Mucosa of stomach (tissue), 1 donor: ENCODE data around the gene MAGI2.

ENCODE experiments used
- H3K27me3 ChIP-seq: one replicate; pipeline ENCODE4 v1.7.0; 2013; ENCODE audit warnings: mild to moderate bottlenecking, low read length; ENCODE audit not compliant: control insufficient read depth, insufficient read depth
- H3K36me3 ChIP-seq: one replicate; pipeline ENCODE4 v1.7.0; 2013; ENCODE audit warnings: low read length; ENCODE audit not compliant: control insufficient read depth, insufficient read depth
- H3K4me1 ChIP-seq: one replicate; pipeline ENCODE4 v1.7.0; 2013; ENCODE audit warnings: mild to moderate bottlenecking, low read length; ENCODE audit not compliant: control insufficient read depth, insufficient read depth
- H3K4me3 ChIP-seq: one replicate; pipeline ENCODE4 v1.7.0; 2013; ENCODE audit warnings: low read length
- H3K9ac ChIP-seq: one replicate; pipeline ENCODE4 v1.7.0; 2013; ENCODE audit warnings: mild to moderate bottlenecking, low read length, moderate library complexity
- H3K9me3 ChIP-seq: one replicate; pipeline ENCODE4 v1.7.0; 2013; ENCODE audit warnings: mild to moderate bottlenecking, low read length, moderate library complexity; ENCODE audit not compliant: control insufficient read depth
- donor health status: Pancreatic carcinoma.

The MAGI2 gene

GRCh38 chr7:78383096-78383880, 1070.2 kb downstream of the MAGI2 start:
- H3K9me3 ChIP-seq: no peaks in the 10 kb centered on the region
- H3K9ac ChIP-seq: no peak overlapping the region
- H3K27me3 ChIP-seq: no peaks in the 10 kb centered on the region
- H3K36me3 ChIP-seq: no peaks in the 10 kb centered on the region
- no peaks in the 10 kb centered on the region for H3K4me1 ChIP-seq
- H3K4me3 ChIP-seq: no peak overlapping the region

- Histone ChIP-seq H3K27me3 (no peaks in the 10 kb centered on the region), H3K9ac (no peak overlapping the region), H3K36me3 (no peaks in the 10 kb centered on the region), H3K4me3 (no peak overlapping the region), H3K4me1 (no peaks in the 10 kb centered on the region), H3K9me3 (no peaks in the 10 kb centered on the region)
These were observed 1074.3 kb downstream of the MAGI2 start for GRCh38 chr7:78379148-78379547.

DNA sequence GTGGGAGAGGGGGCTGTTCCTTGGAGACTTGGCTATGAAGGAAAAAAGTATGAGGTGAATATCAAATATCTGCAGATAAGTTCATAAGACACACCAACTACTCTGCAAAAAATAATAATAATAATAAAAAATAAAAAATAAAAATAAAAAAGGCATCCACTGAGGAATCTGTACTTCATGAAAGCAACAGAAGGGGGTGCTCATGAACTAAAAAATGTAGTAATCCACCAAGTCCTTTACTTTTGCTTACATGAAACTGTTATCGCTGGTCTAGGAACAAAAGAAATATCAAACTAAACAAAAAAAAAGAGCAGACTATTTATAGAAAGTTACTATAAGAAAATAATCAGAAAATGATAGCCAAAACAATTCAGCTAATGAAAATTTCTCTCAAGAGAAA, 1075.9 kb downstream of the MAGI2 start:
- H3K27me3 ChIP-seq: no peaks in the 10 kb centered on the region
- H3K9ac ChIP-seq: no peak overlapping the region
- H3K9me3 ChIP-seq: no peaks in the 10 kb centered on the region
- no peak overlapping the region for H3K4me3 ChIP-seq
- H3K36me3 ChIP-seq: no peaks in the 10 kb centered on the region
- H3K4me1 ChIP-seq: no peaks in the 10 kb centered on the region

- Histone ChIP-seq H3K36me3 (no peaks in the 10 kb centered on the region), H3K4me1 (no peaks in the 10 kb centered on the region), H3K27me3 (no peaks in the 10 kb centered on the region), H3K9me3 (no peaks in the 10 kb centered on the region), H3K4me3 (no peak overlapping the region), H3K9ac (no peak overlapping the region)
These were observed 1082.5 kb downstream of the MAGI2 start for GRCh38 chr7:78370936-78371335.

DNA sequence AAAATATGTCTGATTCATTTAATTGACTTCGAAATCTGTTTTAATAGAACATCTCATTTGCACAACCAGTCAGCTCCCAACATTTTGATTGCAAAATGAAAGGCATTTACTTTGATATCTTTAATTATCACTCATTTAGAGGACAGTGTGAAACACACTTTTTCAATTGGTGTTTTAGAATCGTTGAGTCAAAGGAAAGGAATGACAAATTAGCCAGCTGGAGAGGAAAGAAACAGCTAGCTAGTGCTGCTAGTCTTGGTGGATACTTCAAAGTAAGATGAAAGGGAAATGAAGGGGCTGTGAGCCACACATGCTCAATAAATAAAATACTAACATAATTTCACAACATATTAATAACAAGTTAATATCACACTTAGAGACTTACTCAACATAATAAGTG, 1084.7 kb downstream of the MAGI2 start:
- Histone ChIP-seq H3K9ac (no peak overlapping the region), H3K4me1 (no peaks in the 10 kb centered on the region)

DNA sequence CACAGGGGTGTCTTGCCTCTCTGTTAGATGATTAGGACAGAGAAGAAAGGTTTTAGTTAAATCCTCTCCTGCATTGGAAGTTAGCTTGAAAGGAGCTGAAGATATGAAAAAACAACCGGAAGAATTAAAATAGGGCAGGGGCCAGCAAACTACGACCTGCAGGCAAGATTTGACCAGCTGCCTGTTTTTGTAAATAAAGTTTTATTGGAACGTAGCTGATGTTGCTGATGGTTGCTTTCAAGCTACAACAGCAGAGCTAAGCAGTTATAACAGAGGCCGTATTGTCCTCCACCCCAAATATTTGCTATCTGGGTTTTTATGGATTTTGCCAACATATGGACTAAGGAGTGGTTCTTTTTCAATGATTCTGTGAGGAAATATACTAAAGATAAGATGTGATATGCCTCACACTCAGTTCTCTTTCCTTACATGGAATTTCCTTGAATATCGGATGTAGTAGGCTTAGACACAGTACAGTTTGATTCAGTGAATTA, 1086.1 kb downstream of the MAGI2 start:
- H3K9me3 ChIP-seq: no peaks in the 10 kb centered on the region
- no peaks in the 10 kb centered on the region for H3K4me1 ChIP-seq
- no peaks in the 10 kb centered on the region for H3K27me3 ChIP-seq
- no peak overlapping the region for H3K9ac ChIP-seq
- H3K4me3 ChIP-seq: no peak overlapping the region
- H3K36me3 ChIP-seq: no peaks in the 10 kb centered on the region

More for the DNA sequence above, 1084.7 kb downstream of the MAGI2 start:
- Histone ChIP-seq H3K4me3 (no peak overlapping the region), H3K27me3 (no peaks in the 10 kb centered on the region), H3K9me3 (no peaks in the 10 kb centered on the region), H3K36me3 (no peaks in the 10 kb centered on the region)

DNA sequence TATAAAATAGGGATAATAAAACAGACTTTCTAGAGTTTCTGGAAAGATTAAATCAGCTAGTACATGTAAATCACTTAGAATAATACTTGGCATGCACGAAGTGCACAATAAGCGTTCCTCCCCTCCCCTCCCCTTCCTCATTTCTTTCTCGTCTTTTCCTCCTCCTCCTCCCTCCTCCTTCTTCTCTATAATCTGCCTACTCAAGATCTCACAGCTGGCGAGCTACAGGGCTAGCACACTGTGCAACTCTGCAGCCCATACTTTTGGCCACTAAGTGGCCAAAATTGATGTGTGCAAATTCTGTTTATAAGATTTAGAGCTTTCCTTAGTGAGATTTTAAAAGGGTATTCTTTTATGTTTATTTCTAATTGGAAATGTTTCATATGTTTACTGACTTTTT, 1089.6 kb downstream of the MAGI2 start:
- no peaks in the 10 kb centered on the region for H3K4me1 ChIP-seq
- H3K4me3 ChIP-seq: no peak overlapping the region
- H3K27me3 ChIP-seq: no peaks in the 10 kb centered on the region
- no peak overlapping the region for H3K9ac ChIP-seq
- H3K36me3 ChIP-seq: no peaks in the 10 kb centered on the region
- no peaks in the 10 kb centered on the region for H3K9me3 ChIP-seq

DNA sequence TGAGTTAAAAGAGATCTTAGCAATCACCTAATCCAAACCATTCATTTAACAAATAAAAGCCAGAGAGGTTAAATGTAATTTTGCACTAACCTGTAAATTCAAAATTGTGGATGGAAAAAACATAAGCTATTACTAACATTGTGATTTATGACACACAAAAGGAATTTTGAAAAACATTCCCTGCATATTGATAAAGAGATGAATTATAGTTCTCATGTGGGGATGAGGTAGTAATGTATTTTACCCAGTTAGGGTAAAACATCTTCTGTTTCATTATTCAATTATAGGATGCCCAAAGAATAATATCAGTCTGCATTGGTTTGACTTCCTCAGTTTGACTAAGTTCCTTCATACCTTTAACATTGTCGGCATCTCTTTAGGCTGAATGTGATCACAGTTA, 1093.6 kb downstream of the MAGI2 start:
- Histone ChIP-seq H3K4me3 (no peak overlapping the region), H3K9me3 (no peaks in the 10 kb centered on the region), H3K27me3 (no peaks in the 10 kb centered on the region), H3K9ac (no peak overlapping the region), H3K4me1 (no peaks in the 10 kb centered on the region), H3K36me3 (no peaks in the 10 kb centered on the region)

GRCh38 chr7:78357709-78358108, 1095.8 kb downstream of the MAGI2 start:
- no peaks in the 10 kb centered on the region for H3K9me3 ChIP-seq
- H3K4me3 ChIP-seq: no peak overlapping the region
- no peak overlapping the region for H3K9ac ChIP-seq
- H3K4me1 ChIP-seq: no peaks in the 10 kb centered on the region
- H3K27me3 ChIP-seq: no peaks in the 10 kb centered on the region
- H3K36me3 ChIP-seq: no peaks in the 10 kb centered on the region

- H3K9ac ChIP-seq: no peak overlapping the region
These were observed 1097.6 kb downstream of the MAGI2 start for GRCh38 chr7:78355834-78356233.

DNA sequence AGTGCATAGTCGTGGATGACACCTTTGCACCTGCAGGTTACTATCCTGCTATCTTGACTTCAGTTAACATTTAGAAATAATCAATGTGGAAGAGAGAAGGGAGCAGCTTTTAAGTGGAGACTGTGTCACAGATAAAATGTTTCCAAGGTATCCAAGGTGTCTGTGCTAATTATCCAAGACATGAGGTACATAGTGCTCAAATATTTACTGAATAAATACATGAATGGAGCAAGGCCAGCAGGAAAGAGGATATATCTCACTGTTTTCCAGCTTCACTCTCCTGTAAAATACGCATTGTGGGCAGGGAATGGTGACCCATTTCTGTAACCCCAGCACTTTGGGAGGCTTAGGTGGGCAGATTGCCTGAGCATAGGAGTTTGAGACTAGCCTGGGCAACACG, 1102.5 kb downstream of the MAGI2 start:
- Histone ChIP-seq H3K9me3 (no peaks in the 10 kb centered on the region), H3K9ac (no peak overlapping the region), H3K4me3 (no peak overlapping the region), H3K36me3 (no peaks in the 10 kb centered on the region), H3K4me1 (no peaks in the 10 kb centered on the region), H3K27me3 (no peaks in the 10 kb centered on the region)

More at GRCh38 chr7:78355834-78356233, 1097.6 kb downstream of the MAGI2 start:
- Histone ChIP-seq H3K4me1 (no peaks in the 10 kb centered on the region), H3K9me3 (no peaks in the 10 kb centered on the region), H3K36me3 (no peaks in the 10 kb centered on the region), H3K4me3 (no peak overlapping the region), H3K27me3 (no peaks in the 10 kb centered on the region)

DNA sequence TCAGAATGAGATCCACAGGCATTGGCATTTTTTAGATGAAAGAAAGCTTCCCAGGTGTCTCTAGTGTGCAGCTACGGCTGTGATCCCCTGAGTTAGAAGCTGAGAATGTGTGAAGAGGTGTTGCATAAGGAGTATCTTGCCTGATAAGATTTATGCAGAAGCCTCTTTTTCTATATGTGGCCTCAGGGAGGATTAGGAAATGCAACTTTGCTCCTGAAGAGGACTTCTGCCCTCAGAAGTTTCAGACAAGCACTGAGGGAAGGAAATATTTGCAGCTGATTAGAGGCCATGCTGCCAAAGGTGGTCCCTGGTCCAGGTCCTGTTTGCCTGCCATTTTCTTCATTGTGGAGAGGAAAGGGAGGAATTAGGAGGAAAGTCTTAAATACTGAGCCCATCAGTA, 1103.1 kb downstream of the MAGI2 start:
- Histone ChIP-seq H3K36me3 (no peaks in the 10 kb centered on the region), H3K4me3 (no peak overlapping the region), H3K9me3 (no peaks in the 10 kb centered on the region), H3K4me1 (no peaks in the 10 kb centered on the region), H3K27me3 (no peaks in the 10 kb centered on the region), H3K9ac (no peak overlapping the region)
